ENCODE measurements around the gene MERTK.

GRCh38 chr2:112010751-112011150 is 112.3 kb downstream of the MERTK start:
- no peak for TF ChIP-seq CHD2 (IDR thresholded peaks at IDR 0.05; ENCODE audit: low read length)
- no peak for TF ChIP-seq YY1 (IDR thresholded peaks at IDR 0.05; ENCODE audit: low read depth, low read length)
- TF ChIP-seq JUN (IDR thresholded peaks at IDR 0.05; ENCODE audit: low read depth, low read length), result no peak
- no peak for TF ChIP-seq TAF1 (IDR thresholded peaks at IDR 0.05; ENCODE audit: low read depth, low read length)
- TF ChIP-seq CTCF (IDR thresholded peaks at IDR 0.05; ENCODE audit: control extremely low read depth in 1 of 3, insufficient read depth in 1 of 3, low read depth in 1 of 3, low read length in 3 of 3), result no peak
- TF ChIP-seq SP1 (IDR thresholded peaks at IDR 0.05; ENCODE audit: low read depth, low read length), result no peak
- no peak for TF ChIP-seq EP300 (IDR thresholded peaks at IDR 0.05; ENCODE audit: borderline replicate concordance in 1 of 2, low read depth in 2 of 2, low read length in 2 of 2)
- no peak for TF ChIP-seq MAX (IDR thresholded peaks at IDR 0.05)
- no peak for TF ChIP-seq CEBPB (IDR thresholded peaks at IDR 0.05; ENCODE audit: low read depth, low read length)
- no peak for TF ChIP-seq KDM1A (IDR thresholded peaks at IDR 0.05; ENCODE audit: borderline replicate concordance, low read length)
- no peak for TF ChIP-seq FOSL1 (IDR thresholded peaks at IDR 0.05; ENCODE audit: insufficient read depth, low read depth, low read length)
- TF ChIP-seq GABPA (IDR thresholded peaks at IDR 0.05; ENCODE audit: borderline replicate concordance, insufficient read depth, low read length), result no peak
- no peak for TF ChIP-seq BCL11A (IDR thresholded peaks at IDR 0.05; ENCODE audit: low read depth in 2 of 2, low read length in 2 of 2)
- no peak for TF ChIP-seq CREB1 (IDR thresholded peaks at IDR 0.05)

Measured in H1 (cell line).